22Rv1 (cell line): ENCODE data around the gene CNTF.

ENCODE experiments used
- ZFX ChIP-seq: fragments of 450-650 bp; IDR thresholded peaks from 2 replicates; pipeline ENCODE4 v1.6.1; 2017; ENCODE audit warnings: antibody characterized with exemption, borderline replicate concordance
- TF ChIP-seq, protein P1 (sequence below): fragments of 450-650 bp; IDR thresholded peaks from 2 replicates; pipeline ENCODE4 v1.5.1; 2017; ENCODE audit warnings: mild to moderate bottlenecking

DNA sequence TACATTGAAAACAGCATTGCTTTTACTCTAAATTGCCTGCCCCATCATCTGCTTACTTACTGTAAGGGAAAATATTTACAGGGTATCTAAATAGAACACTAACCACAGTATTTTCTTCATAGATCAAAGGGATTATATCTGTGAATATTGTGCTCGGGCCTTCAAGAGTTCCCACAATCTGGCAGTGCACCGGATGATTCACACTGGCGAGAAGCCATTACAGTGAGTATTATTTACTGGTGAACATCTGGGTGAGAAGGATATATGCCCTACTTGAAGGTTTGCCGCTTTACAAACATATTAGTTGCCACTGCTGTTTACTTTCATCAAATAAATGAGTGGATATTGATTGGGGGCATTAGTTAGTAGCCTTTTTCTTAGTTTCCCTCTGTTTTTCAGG lies 5.9 kb upstream of the CNTF start:
- TF ChIP-seq, protein P1, sequence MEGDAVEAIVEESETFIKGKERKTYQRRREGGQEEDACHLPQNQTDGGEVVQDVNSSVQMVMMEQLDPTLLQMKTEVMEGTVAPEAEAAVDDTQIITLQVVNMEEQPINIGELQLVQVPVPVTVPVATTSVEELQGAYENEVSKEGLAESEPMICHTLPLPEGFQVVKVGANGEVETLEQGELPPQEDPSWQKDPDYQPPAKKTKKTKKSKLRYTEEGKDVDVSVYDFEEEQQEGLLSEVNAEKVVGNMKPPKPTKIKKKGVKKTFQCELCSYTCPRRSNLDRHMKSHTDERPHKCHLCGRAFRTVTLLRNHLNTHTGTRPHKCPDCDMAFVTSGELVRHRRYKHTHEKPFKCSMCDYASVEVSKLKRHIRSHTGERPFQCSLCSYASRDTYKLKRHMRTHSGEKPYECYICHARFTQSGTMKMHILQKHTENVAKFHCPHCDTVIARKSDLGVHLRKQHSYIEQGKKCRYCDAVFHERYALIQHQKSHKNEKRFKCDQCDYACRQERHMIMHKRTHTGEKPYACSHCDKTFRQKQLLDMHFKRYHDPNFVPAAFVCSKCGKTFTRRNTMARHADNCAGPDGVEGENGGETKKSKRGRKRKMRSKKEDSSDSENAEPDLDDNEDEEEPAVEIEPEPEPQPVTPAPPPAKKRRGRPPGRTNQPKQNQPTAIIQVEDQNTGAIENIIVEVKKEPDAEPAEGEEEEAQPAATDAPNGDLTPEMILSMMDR, result no peak
- no peak for TF ChIP-seq ZFX
